GM21381 (cell line): ENCODE data around the gene ARFGAP2.

Experiments
- ATAC-seq: cut with Tn5 transposase; IDR thresholded peaks from one replicate; pipeline ENCODE4 v1.9.1; 2021; ENCODE audit warnings: mild to moderate bottlenecking, moderate library complexity; ENCODE audit not compliant: unreplicated experiment

Gene ARFGAP2

GRCh38 chr11:47188259-47188658 lies 11.6 kb upstream of the ARFGAP2 start:
- no peak for ATAC-seq

GRCh38 chr11:47187723-47188122 lies 11.0 kb upstream of the ARFGAP2 start:
- ATAC-seq: no peak

GRCh38 chr11:47186700-47187695 lies 10.3 kb upstream of the ARFGAP2 start:
- ATAC-seq: no peak

GRCh38 chr11:47186076-47186699 lies 9.5 kb upstream of the ARFGAP2 start, which contains the start of gene PACSIN3:
Gene PACSIN3, minus strand, starts transcription at chr11:47186434. Its CDS starts 3,707 bp downstream, at chr11:47182727.
- peak; percentile 60 for ATAC-seq

- ATAC-seq: no peak
Observed at GRCh38 chr11:47185305-47186075, 8.8 kb upstream of the ARFGAP2 start.

GRCh38 chr11:47184711-47185304 lies 8.1 kb upstream of the ARFGAP2 start:
- no peak for ATAC-seq

GRCh38 chr11:47183969-47184368 lies 7.3 kb upstream of the ARFGAP2 start:
- ATAC-seq: no peak

GRCh38 chr11:47183031-47183856 lies 6.6 kb upstream of the ARFGAP2 start:
- no peak for ATAC-seq

- ATAC-seq: no peak
Observed at GRCh38 chr11:47182380-47182779, 5.7 kb upstream of the ARFGAP2 start.

- no peak for ATAC-seq
Observed at GRCh38 chr11:47181271-47181670, 4.6 kb upstream of the ARFGAP2 start.

GRCh38 chr11:47180006-47180787 lies 3.5 kb upstream of the ARFGAP2 start:
- ATAC-seq: no peak

GRCh38 chr11:47179655-47179991 lies 2.9 kb upstream of the ARFGAP2 start:
- ATAC-seq: no peak

- no peak for ATAC-seq
Observed at GRCh38 chr11:47178737-47179654, 2.3 kb upstream of the ARFGAP2 start.

- ATAC-seq: no peak
Observed at GRCh38 chr11:47178316-47178715, 1.6 kb upstream of the ARFGAP2 start.

- no peak for ATAC-seq
Observed at GRCh38 chr11:47177846-47178245, 1.2 kb upstream of the ARFGAP2 start.

GRCh38 chr11:47177229-47177845 lies 658 bp upstream of the ARFGAP2 start:
- ATAC-seq: peak; percentile 39

- no peak for ATAC-seq
Observed at GRCh38 chr11:47175746-47176327, 842 bp downstream of the ARFGAP2 start.
